ENCODE data around the gene TSPO. TPM values are rescaled to one million over a fixed set of nuclear protein-coding genes. Genes with fewer than 3 reads are reported as not detected.

Gene TSPO
- total and polyA plus RNA-seq, 2 of the 13 experiments (the other 11 are each of a cell fraction or from before 2014, with no cell fraction given): 0.46 to 1.4 TPM

DNA sequence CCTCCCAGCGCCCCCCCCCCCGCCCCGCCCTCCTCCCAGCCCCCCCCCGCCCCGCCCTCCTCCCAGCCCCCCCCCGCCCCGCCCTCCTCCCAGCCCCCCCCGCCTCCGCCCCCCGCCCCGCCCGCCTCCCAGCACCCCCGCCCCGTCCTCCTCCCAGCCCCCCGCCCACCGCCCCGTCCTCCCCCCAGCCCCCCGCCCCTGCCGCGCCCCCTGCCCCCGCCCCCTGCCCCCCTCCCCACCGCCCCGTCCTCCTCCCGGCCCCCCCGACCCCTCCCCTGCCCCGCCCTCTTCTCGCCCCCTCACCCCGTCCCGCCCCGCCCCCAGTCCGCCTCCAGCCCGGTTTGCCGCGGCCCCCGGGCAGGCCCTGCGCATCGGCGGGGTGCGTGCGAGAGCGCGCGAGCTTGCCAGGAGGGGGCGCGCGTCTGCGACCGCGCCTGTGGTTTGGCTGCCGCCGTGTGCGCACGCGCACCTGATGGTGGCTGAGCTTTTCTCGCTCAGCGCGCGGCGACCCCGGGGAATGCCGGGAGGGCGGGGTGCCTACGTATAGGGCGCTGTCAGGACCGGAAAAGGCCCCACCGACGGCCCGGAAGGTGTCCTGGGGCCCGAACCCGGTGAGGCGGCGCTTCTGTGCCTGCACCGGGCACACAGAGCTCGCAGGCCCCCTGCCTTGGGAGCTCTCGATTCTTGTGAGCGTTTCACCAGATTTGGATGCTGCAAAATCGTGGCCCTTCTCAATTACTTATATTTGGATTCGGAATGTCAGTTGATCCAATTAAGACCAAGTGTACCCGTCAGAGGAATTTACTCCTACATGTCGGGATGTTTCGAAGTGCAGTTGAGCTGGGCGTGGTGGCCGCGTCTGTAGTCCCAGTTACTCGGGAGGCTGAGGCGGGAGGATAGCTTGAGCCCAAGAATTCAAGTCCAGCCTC lies 36.1 kb downstream of the TSPO start (continued):
- TF ChIP-seq HDAC2 (CRISPR knock-in tag; IDR thresholded peaks at IDR 0.05) (0 out of 2 replicates have a peak, but pooled peaks have one; percentile 36), ZNF619 (CRISPR knock-in tag; IDR thresholded peaks at IDR 0.05) (0 out of 2 replicates have a peak, but pooled peaks have one; percentile 51), PAF1 (CRISPR knock-in tag; IDR thresholded peaks at IDR 0.05) (no peak), ETV5 (CRISPR knock-in tag; IDR thresholded peaks at IDR 0.05; ENCODE audit: borderline replicate concordance) (peak; percentile 91), PAWR (CRISPR knock-in tag; IDR thresholded peaks at IDR 0.05; ENCODE audit: borderline replicate concordance) (no peak), MXD4 (CRISPR knock-in tag; IDR thresholded peaks at IDR 0.05) (peak; percentile 39; the same call in 1 of the 2 replicates), ZNF747 (CRISPR knock-in tag; IDR thresholded peaks at IDR 0.05; ENCODE audit: borderline replicate concordance) (0 out of 2 replicates have a peak, but pooled peaks have one; percentile 29), KMT2B (CRISPR knock-in tag; IDR thresholded peaks at IDR 0.05) (peak; percentile 79), ZNF777 (CRISPR knock-in tag; IDR thresholded peaks at IDR 0.05) (peak; percentile 85), ZNF468 (CRISPR knock-in tag; IDR thresholded peaks at IDR 0.05) (no peak), NAIF1 (CRISPR knock-in tag; IDR thresholded peaks at IDR 0.05; ENCODE audit: borderline replicate concordance) (0 out of 2 replicates have a peak, but pooled peaks have one; percentile 44), ZNF124 (CRISPR knock-in tag; IDR thresholded peaks at IDR 0.05) (peak; percentile 64), MNT (IDR thresholded peaks at IDR 0.05) (no peak), YEATS4 (CRISPR knock-in tag; IDR thresholded peaks at IDR 0.05; ENCODE audit: borderline replicate concordance) (peak; percentile 81), ZNF121 (CRISPR knock-in tag; IDR thresholded peaks at IDR 0.05) (peak; percentile 29; the same call in 1 of the 2 replicates), GATAD1 (CRISPR knock-in tag; IDR thresholded peaks at IDR 0.05) (peak; percentile 89), NR3C1 (CRISPR knock-in tag; IDR thresholded peaks at IDR 0.05) (no peak), NR2F1 (CRISPR knock-in tag; IDR thresholded peaks at IDR 0.05) (0 out of 4 replicates have a peak, but pooled peaks of 1 of the 2 experiments have one; percentile 14)
- TF ChIP-seq, protein P1, sequence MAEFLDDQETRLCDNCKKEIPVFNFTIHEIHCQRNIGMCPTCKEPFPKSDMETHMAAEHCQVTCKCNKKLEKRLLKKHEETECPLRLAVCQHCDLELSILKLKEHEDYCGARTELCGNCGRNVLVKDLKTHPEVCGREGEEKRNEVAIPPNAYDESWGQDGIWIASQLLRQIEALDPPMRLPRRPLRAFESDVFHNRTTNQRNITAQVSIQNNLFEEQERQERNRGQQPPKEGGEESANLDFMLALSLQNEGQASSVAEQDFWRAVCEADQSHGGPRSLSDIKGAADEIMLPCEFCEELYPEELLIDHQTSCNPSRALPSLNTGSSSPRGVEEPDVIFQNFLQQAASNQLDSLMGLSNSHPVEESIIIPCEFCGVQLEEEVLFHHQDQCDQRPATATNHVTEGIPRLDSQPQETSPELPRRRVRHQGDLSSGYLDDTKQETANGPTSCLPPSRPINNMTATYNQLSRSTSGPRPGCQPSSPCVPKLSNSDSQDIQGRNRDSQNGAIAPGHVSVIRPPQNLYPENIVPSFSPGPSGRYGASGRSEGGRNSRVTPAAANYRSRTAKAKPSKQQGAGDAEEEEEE (CRISPR knock-in tag; IDR thresholded peaks at IDR 0.05; ENCODE audit: borderline replicate concordance): no peak
- TF ChIP-seq, protein P2, sequence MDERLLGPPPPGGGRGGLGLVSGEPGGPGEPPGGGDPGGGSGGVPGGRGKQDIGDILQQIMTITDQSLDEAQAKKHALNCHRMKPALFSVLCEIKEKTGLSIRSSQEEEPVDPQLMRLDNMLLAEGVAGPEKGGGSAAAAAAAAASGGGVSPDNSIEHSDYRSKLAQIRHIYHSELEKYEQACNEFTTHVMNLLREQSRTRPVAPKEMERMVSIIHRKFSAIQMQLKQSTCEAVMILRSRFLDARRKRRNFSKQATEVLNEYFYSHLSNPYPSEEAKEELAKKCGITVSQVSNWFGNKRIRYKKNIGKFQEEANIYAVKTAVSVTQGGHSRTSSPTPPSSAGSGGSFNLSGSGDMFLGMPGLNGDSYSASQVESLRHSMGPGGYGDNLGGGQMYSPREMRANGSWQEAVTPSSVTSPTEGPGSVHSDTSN (CRISPR knock-in tag; IDR thresholded peaks at IDR 0.05): no peak
- TF ChIP-seq, protein P3, sequence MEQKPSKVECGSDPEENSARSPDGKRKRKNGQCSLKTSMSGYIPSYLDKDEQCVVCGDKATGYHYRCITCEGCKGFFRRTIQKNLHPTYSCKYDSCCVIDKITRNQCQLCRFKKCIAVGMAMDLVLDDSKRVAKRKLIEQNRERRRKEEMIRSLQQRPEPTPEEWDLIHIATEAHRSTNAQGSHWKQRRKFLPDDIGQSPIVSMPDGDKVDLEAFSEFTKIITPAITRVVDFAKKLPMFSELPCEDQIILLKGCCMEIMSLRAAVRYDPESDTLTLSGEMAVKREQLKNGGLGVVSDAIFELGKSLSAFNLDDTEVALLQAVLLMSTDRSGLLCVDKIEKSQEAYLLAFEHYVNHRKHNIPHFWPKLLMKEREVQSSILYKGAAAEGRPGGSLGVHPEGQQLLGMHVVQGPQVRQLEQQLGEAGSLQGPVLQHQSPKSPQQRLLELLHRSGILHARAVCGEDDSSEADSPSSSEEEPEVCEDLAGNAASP (CRISPR knock-in tag; IDR thresholded peaks at IDR 0.05; ENCODE audit: borderline replicate concordance): peak; percentile 74

Measured in HepG2 (cell line).